ENCODE results near the gene BRK1.

GRCh38 chr3:10137178-10137577, 21.7 kb downstream of the BRK1 start:
- TF ChIP-seq CTCF (IDR thresholded peaks at IDR 0.05; ENCODE audit: poor library complexity) (no peak), EZH2 (IDR thresholded peaks at IDR 0.05; ENCODE audit: borderline replicate concordance) (no peak), EZH2phosphoT487 (IDR thresholded peaks at IDR 0.05; ENCODE audit: low read depth, severe bottlenecking, unreplicated experiment) (no peak)

Data from hepatocyte (in vitro differentiated cells).